PFSK-1 (cell line): ENCODE results near the gene SNX10.

Experiments
- POLR2AphosphoS5 ChIP-seq: IDR thresholded peaks from 2 replicates; pipeline ENCODE4 v1.6.1; 2012; ENCODE audit warnings: low read depth, mild to moderate bottlenecking, control low read depth, low read length, moderate library complexity
- REST ChIP-seq, 2 experiments: IDR thresholded peaks; 2 replicates each; pipeline versions ENCODE4 v1.6.1 to v1.8.0; 2011 to 2012; ENCODE audit warnings: low read depth in 2 of 2, low read length in 2 of 2, control low read depth in 1 of 2, inconsistent platforms in 1 of 2, mild to moderate bottlenecking in 1 of 2, moderate library complexity in 1 of 2; ENCODE audit not compliant: insufficient read depth in 1 of 2
- SIN3A ChIP-seq: IDR thresholded peaks from 2 replicates; pipeline ENCODE4 v1.6.1; 2012; ENCODE audit warnings: mild to moderate bottlenecking, low read length, moderate library complexity, borderline replicate concordance; ENCODE audit not compliant: insufficient read depth
- TAF1 ChIP-seq: IDR thresholded peaks from 2 replicates; pipeline ENCODE4 v1.6.1; 2012; ENCODE audit warnings: low read length, control low read depth, borderline replicate concordance; ENCODE audit not compliant: insufficient read depth

GRCh38 chr7:26398427-26398755 lies 106.7 kb downstream of the SNX10 start:
- TF ChIP-seq POLR2AphosphoS5 (no peak), SIN3A (no peak), TAF1 (no peak), REST (IDR thresholded peaks at IDR 0.05; ENCODE audit: insufficient read depth in 1 of 2, low read depth in 2 of 2, low read length in 2 of 2) (no peak)
